NCI-H82 treated with DMSO at 0.1 percent for 48 hours (cell line): ENCODE results near the gene MAPKAPK5.
"Not testable (repeated sequence)": the region's sequence is repeated elsewhere in the genome, so short reads cannot be mapped to it uniquely, and the experiment has no call there.

Source experiments
- DNase-seq: peaks from one replicate; lab custom pipeline; 2025; ENCODE audit not compliant: unreplicated experiment; lab: John Stamatoyannopoulos, UW

MAPKAPK5 gene

DNA sequence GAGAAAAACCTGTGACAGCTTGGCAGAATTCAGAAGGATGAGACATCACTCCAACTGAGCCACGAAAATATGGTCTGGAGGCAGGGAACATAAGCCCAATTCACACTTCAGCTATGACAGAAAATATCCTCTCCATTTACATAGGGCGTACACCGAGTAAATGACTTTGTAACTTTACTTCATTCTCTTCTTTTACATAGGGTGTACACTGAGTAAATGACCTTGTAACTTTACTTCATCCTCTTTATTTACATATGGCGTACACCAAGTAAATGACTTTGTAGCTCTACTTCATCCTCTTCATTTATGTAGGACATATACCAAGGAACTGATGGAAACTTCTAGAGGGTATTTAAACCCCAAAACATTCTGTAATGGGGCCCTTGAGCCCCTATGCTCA, 14.1 kb upstream of the MAPKAPK5 start:
- no peak for DNase-seq

DNA sequence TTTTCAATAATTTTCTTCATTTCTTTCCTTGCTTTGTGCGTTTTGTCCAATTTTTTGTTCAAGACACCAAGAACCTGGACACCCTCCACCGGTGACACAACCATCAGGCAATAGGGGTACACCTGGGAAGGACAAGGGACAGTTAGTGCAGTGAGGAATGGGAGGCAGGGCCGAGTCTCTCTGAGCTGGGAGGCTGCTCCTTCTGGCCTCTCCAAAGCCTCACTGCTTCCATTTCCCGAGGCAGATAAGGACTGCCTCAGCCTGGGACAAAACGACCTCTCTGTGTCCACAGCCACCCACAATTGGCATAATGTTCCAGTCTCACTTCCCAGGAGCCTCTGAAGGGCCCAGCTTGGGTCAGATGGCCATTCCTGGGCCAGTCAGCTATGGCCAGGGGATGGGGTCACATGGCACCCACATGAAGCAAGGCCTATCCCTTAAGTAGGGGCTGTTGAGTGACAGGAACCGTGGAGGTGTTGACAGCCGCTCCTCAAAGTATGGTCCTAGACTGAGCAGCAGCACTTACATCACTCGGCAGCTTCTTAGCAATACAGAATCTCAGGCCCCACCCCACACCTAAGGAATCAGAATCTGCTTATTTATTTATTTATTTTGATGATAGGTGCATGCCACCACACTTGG, 13.6 kb upstream of the MAPKAPK5 start:
- DNase-seq: no peak

DNA sequence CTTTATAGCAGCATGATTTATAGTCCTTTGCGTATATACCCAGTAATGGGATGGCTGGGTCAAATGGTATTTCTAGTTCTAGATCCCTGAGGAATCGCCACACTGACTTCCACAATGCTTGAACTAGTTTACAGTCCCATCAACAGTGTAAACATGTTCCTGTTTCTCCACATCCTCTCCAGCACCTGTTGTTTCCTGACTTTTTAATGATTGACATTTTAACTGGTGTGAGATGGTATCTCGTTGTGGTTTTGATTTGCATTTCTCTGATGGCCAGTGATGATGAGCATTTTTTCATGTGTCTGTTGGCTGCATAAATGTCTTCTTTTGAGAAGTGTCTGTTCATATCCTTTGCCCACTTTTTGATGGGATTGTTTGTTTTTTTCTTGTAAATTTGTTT, 12.4 kb upstream of the MAPKAPK5 start:
- DNase-seq: not testable (repeated sequence)

DNA sequence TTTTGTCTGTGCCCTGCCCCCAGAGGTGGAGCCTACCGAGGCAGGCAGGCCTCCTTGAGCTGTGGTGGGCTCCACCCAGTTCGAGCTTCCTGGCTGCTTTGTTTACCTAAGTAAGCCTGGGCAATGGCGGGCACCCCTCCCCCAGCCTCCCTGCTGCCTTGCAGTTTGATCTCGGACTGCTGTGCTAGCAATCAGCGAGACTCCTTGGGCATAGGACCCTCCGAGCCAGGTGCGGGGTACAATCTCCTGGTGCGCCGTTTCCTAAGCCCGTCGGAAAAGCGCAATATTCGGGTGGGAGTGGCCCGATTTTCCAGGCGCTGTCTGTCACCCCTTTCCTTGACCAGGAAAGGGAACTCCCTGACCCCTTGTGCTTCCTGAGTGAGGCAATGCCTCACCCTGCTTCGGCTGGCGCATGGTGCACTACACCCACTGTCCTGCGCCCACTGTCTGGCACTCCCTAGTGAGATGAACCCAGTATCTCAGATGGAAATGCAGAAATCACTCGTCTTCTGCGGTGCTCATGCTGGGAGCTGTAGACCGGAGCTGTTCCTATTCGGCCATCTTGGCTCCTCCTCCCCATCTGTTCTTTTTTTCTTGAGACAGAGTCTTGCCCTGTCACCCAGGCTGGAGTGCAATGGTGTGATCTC, 7.2 kb upstream of the MAPKAPK5 start:
- DNase-seq: not testable (repeated sequence)

DNA sequence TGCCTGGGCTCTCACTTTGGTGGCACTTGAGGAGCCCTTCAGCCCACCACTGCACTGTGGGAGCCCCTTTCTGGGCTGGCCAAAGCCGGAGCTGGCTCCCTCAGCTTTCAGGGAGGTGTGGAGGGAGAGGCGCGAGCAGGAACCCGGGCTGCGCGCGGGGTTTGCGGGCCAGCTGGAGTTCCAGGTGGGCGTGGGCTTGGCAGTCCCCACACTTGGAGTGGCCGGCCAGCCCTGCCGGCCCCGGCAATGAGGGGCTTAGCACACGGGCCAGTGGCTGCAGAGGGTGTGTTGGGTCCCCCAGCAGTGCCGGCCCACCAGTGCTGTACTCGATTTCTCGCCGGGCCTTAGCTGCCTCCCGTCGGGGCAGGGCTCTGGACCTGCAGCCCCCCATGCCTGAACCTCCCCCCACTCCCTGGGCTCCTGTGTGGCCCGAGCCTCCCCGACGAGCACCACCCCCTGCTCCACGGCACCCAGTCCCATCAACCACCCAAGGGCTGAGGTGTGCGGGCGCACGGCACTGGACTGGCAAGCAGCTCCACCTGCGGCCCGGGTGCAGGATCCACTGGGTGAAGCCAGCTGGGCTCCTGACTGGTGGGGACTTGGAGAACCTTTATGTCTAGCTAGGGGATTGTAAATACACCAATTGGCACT, 6.4 kb upstream of the MAPKAPK5 start:
- not testable (repeated sequence) for DNase-seq

DNA sequence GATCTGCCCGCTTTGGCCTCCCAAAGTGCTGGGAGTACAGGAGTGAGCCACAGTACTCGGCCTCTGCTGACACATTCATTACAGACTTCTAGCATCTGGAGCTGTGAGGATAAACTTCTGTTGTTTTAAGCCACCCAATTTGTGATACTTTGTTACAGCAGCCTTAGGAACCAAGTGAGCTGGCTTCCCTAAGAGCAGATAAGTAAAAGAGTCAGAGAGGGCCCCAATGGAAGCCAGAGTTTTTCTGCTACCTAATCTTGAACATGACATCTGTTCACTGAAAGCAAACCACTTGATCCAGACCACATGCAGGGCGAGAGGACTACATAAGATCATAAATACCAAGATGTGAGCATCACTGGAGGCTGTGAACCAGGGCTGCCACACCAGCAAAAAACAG, 3.7 kb upstream of the MAPKAPK5 start:
- peak; percentile 63 for DNase-seq

DNA sequence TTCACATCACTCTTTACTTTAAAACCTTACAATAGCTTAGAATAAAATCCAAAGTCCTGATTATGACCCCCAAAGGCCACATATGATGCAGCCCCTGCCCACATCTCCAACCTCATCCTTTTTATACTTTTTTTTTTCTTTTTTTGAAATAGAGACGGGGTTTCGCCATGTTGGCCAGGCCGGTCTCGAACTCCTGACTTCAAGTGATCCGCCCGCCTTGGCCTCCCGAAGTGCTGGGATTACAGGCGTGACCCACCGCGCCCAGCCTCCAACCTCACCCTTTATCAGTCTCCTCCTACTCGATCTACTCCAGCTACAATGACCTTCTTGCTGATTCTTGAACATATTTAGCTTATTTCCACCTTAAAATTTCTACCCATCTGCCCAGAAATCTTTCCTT, 1.2 kb upstream of the MAPKAPK5 start:
- DNase-seq: no peak

DNA sequence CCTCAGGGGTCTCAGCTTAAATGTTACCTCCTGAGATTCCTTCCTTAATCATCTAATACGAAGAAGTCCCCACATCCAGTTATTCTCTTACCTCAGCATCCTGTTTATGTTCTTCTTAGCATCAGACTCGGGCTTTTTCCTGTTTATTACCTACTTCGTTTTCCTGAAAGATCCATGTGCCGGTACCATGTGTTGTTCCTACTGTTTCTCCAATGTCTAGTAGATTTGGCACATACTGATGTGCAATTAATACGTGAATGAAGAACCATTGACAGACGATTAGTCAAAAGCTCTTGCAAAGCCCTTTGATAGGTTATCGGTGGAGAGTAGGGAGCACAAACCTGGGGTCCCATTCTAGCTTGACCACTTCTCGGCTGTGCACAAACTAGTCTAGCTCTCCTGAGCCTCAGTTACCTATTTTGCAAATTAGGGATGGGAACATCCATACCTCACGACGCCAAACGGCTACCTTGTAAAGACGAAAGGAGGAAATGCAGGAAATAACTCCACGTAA, 735 bp upstream of the MAPKAPK5 start:
- DNase-seq: no peak

DNA sequence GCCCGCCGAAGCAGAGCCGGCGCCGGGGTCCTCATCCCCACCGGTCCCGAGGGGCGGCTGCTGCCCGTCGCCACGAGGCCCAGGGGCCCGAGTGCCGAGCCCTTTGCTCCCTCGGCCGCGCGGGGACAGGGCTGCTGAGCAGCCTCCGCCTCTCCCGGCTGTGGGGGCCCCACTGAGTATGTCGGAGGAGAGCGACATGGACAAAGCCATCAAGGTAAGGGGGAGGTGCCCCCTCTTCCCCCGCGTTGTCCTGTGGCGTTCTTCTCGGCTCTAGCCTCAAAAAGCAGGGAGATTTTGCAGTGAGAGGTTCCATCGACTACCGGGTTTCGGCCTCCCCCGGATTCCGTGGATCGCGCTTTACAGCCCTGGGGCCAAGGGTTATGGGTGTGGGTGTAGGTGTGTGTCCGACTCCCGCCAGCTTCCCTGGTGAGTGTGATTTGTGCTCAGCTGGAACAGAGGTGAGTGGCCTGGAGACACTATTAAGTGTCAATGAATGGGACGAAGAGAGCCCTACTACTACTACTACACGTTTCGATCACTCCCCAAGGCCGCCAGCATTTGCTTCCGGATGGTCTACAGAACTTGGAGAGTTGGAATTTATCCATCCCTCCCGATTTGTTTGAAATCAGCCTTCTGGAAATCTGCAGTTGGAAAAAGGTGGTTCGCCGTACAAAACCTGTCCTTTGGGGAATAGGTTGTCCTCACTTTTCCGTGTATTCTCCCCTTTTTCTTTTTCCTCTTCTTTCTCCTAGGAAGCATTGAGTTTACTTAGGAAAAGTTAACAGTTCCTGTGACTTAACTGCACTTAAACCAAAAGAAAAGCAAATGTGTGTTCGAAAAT, 748 bp downstream of the MAPKAPK5 start:
- no peak for DNase-seq

DNA sequence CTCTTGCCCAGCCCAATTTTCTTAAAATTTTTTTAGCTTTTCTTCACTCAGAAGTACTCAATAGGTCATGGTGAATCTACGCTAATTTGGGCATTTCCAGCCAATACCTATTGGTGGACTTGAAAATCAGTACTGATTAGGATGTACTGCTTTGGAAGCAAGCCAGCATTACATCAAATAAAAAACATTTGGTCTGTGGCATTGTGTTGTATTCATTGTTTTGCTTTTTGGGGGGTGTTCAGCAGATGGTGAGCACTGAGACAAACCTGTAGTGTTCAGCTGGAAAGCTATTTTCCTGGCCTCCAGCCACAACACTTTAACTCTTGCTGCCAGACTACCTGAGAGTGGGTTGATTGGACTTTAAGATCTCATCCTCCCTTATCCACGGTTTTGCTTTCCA, 4.0 kb downstream of the MAPKAPK5 start:
- no peak for DNase-seq

DNA sequence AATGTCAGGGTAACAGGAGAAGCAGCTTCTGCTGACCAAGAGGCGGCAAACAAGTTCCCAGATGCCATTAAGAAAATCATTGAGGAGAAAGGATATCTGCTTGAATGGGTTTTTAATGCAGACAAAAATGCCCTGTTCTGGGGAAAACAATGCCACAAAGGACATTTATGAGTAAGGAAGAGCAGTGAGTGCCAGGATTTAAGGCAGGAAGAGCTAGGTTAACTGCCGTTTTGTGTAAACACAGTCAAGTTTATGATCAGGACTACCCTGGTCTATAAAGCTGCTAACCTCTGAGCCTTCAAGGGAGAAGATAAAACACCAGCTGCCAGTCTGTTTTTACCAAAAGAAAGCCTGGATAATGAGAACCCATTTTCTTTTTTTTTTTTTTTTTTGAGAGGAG, 8.5 kb downstream of the MAPKAPK5 start:
- DNase-seq: no peak

DNA sequence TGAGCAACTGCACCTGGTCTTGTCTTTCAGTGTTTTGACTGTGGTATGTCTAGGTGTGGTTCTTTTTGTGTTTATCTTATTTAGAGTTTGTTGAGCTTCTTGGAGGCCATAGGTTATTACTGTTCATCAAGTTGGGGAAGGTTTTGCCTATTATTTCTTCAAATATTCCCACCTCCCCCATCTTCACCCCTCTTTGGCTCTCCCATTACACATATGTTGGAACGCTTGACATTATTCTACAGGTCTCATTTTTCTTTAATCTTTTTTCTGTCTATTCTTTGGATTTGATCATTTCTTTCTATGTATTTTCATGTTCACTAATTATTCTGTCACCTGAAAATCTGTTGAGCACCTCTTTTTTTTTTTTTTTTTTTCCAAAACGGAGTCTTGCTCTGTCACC, 16.2 kb downstream of the MAPKAPK5 start:
- no peak for DNase-seq

DNA sequence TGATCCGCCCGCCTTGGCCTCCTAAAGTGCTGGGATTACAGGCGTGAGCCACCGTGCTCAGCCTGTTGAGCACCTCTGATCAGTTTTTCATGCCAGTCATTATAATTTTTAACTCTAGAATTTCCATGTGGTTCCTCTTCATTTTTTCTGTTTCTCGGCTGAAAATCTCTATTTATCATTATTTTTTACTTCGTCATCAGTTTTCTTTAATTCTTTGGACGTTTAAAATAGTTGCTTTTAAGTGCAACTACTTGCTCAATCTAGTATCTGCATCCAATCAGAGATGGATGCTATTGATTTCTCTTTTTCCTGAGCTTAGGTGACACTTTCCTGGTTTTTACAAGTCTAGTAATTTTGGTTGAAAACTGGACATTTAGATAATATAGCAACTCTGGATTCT, 16.8 kb downstream of the MAPKAPK5 start:
- no peak for DNase-seq

DNA sequence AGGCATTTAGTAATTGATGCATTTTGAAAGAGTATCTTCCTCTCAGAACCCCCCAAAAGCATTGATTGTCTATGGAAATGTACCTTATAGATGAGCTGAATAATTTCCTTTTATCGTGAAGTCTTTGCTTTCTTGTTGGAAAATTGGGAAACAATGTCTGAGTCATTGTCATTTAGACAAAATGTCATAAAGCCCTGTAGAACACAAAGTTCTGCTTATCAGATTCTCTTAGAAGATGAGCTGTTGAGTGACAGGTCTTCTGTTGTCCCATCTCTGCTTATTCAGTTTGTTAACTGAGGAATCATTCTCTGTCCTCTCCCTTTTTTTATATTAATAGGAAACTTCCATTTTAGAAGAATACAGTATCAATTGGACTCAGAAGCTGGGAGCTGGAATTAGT, 22.9 kb downstream of the MAPKAPK5 start:
- DNase-seq: no peak

DNA sequence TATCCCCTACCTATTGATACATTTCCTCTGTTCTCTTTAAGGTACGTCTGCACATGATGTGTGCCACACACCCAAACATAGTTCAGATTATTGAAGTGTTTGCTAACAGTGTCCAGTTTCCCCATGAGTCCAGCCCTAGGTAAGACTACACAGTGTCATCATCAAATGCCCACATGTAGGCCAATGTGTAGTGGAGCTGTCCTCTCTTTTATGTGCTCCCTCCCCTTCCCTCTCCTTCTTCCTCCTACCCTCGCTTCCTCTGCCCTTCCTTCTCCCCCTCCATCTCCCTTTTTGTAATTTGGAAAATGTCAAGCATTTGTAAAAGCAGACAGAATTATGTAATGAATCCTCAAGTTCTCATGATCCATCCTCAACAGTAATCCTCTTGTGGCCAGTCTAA, 25.5 kb downstream of the MAPKAPK5 start:
- no peak for DNase-seq

DNA sequence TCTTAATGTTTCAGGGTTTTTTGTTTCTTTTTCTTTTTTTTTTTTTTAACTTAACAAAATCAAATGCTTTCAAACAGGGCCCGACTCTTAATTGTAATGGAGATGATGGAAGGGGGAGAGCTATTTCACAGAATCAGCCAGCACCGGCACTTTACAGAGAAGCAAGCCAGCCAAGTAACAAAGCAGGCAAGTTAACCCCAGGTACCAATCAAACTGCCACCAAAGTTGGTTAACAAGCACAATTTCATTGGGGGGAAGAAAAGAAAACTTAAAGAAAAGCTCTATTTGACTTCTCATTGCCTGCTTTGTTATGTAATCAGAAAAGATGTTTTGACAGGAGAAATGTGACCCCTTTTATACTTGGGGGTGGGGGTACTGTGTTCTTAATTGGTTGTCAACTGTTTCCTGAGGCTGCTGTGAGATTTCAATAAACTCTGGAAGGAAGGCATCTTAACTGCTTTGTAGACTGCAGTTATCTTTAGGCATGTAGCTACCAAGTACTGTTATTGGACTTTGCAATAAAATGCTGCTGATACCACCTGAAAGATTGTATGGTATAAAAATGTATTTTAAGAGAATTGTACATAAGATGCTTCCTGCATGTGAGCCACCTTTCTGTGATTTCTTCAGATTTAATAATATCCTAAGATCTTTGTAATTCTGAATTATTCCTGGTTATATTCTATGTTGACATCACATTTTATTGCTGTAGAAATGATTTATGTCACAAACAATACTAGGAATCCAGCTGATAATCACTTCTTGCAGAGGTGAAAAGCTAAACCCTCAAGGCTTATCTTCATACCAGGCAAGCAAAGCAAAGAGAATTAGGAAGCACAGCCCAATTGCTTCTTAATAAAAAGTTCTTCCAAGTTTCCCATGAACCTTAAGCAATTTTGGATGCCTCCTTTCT, 26.9 kb downstream of the MAPKAPK5 start:
- no peak for DNase-seq

DNA sequence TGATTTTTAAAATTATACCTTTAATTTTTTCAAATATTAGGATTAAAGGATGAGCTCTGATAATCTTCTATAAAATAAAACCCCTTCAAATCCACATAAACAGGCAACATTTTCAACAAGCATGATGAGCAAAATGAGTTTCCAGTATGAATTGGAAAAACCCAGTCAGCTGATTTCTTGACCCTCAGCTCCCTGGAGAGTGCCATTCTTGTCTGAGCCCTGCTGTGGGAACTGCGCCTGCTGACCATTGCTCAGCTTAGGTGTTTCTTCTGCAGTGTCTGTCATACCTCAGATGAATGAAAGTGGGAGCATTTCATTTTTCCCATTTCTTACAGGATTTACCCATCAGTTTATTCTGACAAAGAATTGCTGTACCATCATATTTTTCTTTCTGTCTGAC, 27.6 kb downstream of the MAPKAPK5 start:
- DNase-seq: no peak

DNA sequence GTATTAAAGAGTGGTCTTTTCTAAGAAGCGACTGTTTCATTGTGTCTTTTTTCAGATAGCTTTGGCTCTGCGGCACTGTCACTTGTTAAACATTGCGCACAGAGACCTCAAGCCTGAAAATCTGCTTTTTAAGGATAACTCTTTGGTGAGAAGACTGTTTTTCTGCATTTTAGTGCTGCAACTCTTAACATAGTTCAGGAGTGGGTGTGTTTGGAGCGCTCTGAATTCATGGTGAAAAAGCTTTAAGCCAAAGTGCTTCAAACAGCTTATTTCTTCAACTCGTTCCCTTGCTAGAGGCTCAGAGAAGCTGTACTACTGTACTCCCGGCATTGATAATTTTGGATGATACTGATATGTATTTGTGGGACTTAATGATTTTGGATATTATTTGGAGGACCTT, 28.2 kb downstream of the MAPKAPK5 start:
- no peak for DNase-seq

DNA sequence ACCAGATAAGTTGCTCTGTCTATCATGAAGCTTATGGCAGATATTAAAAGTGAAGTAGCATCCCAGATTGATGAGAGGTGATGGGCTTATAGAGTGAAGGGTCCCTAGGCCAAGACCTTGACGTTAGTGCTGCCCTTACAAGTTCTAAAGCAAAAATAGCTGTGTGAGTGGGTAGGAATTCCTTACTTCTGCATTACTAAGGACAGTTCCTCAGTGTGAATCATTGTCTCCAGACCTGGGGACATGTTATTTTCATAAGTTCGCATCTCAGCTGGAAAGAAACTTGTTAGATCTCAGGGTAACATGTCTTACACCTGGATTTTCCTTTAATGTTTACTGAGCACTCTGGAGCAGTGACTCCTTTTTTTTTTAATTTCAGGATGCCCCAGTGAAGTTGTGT, 28.7 kb downstream of the MAPKAPK5 start:
- no peak for DNase-seq

DNA sequence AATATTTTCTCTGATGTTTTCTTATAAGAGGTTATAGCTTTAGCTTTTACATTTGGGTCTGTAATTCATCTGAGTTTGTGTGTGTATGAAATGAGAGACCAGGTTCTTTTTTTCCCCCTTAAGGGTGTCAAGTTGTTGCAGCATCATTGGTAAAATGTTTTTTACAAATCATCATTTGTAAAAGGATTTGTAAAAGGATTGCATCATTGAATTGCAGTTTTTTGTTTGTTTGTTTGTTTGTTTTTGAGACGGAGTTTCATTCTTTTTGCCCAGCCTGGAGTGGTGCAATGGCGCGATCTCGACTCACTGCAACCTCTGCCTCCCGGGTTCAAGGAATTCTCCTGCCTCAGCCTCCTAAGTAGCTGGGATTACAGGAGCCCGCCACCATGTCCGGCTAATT, 31.1 kb downstream of the MAPKAPK5 start:
- DNase-seq: no peak
